ENCODE measurements around the gene C22orf39.

C22orf39 gene

GRCh38 chr22:19480789-19481188 lies 33.3 kb upstream of the C22orf39 start:
- no peak for DNase-seq (ENCODE audit: low read depth, low spot score)

GRCh38 chr22:19480173-19480568 lies 32.7 kb upstream of the C22orf39 start:
- peaks cover 40% of the 10 kb centered on the region for H3K36me3 ChIP-seq (ENCODE audit: insufficient read depth, insufficient read length, low read length)
- no peaks in the 10 kb centered on the region for H3K4me1 ChIP-seq (ENCODE audit: insufficient read depth, insufficient read length)
- DNase-seq (ENCODE audit: low read depth, low spot score) = no peak
- peak overlapping the region; percentile 80 for H3K4me3 ChIP-seq (ENCODE audit: insufficient read length, low read depth)
- TF ChIP-seq SUZ12 (IDR thresholded peaks at IDR 0.05; ENCODE audit: extremely low read depth, insufficient read depth, insufficient read length) = no peak
- TF ChIP-seq YY1 (IDR thresholded peaks at IDR 0.05; ENCODE audit: insufficient read depth, insufficient read length) = no peak
- TF ChIP-seq ZNF274 (IDR thresholded peaks at IDR 0.05; ENCODE audit: low read depth, low read length) = no peak
- no peaks in the 10 kb centered on the region for H3K9me3 ChIP-seq (ENCODE audit: insufficient read depth, low read length)
- H3K27me3 ChIP-seq (ENCODE audit: insufficient read depth, insufficient read length) = no peaks in the 10 kb centered on the region
- peak overlapping the region; percentile 88 for H3K9ac ChIP-seq (ENCODE audit: insufficient read length, low read depth)

More at GRCh38 chr22:19480789-19481188, 33.3 kb upstream of the C22orf39 start:
- H3K27me3 ChIP-seq (ENCODE audit: insufficient read depth, insufficient read length) = no peaks in the 10 kb centered on the region
- TF ChIP-seq YY1 (IDR thresholded peaks at IDR 0.05; ENCODE audit: insufficient read depth, insufficient read length) (no peak), ZNF274 (IDR thresholded peaks at IDR 0.05; ENCODE audit: low read depth, low read length) (no peak), SUZ12 (IDR thresholded peaks at IDR 0.05; ENCODE audit: extremely low read depth, insufficient read depth, insufficient read length) (no peak)
- H3K36me3 ChIP-seq (ENCODE audit: insufficient read depth, insufficient read length, low read length) = peaks cover 40% of the 10 kb centered on the region
- no peaks in the 10 kb centered on the region for H3K4me1 ChIP-seq (ENCODE audit: insufficient read depth, insufficient read length)
- peak overlapping the region; percentile 80 for H3K4me3 ChIP-seq (ENCODE audit: insufficient read length, low read depth)
- no peak overlapping the region for H3K9ac ChIP-seq (ENCODE audit: insufficient read length, low read depth)
- H3K9me3 ChIP-seq (ENCODE audit: insufficient read depth, low read length) = no peaks in the 10 kb centered on the region

- Histone ChIP-seq H3K9ac (ENCODE audit: insufficient read length, low read depth) (peak within 1 kb of the TSS; percentile 98), H3K4me1 (ENCODE audit: insufficient read depth, insufficient read length) (no peaks in the 10 kb centered on the region), H3K9me3 (ENCODE audit: insufficient read depth, low read length) (no peaks in the 10 kb centered on the region), H3K4me3 (ENCODE audit: insufficient read length, low read depth) (peak within 1 kb of the TSS; percentile 95), H3K36me3 (ENCODE audit: insufficient read depth, insufficient read length, low read length) (peaks cover 40% of the 10 kb centered on the region), H3K27me3 (ENCODE audit: insufficient read depth, insufficient read length) (no peaks in the 10 kb centered on the region)
- peak; percentile 91 for DNase-seq (ENCODE audit: low read depth, low spot score)
- TF ChIP-seq YY1 (IDR thresholded peaks at IDR 0.05; ENCODE audit: insufficient read depth, insufficient read length) (peak; percentile 98), SUZ12 (IDR thresholded peaks at IDR 0.05; ENCODE audit: extremely low read depth, insufficient read depth, insufficient read length) (no peak)
These were observed 32.1 kb upstream of the C22orf39 start, which contains the start of gene CDC45 for GRCh38 chr22:19479355-19480172. CDC45 (plus strand) TSS chr22:19479920; CDS start chr22:19479969, 49 bp downstream.

- TF ChIP-seq ZNF274 (IDR thresholded peaks at IDR 0.05; ENCODE audit: low read depth, low read length) (no peak), SUZ12 (IDR thresholded peaks at IDR 0.05; ENCODE audit: extremely low read depth, insufficient read depth, insufficient read length) (no peak), YY1 (IDR thresholded peaks at IDR 0.05; ENCODE audit: insufficient read depth, insufficient read length) (no peak)
These were observed 31.4 kb upstream of the C22orf39 start, which contains the start of gene UFD1 for GRCh38 chr22:19478901-19479354. UFD1 (minus strand) TSS chr22:19479193; CDS start chr22:19479085, 108 bp downstream.

GRCh38 chr22:19478045-19478900 lies 30.8 kb upstream of the C22orf39 start:
- Histone ChIP-seq H3K9ac (ENCODE audit: insufficient read length, low read depth) (peak overlapping the region; percentile 98), H3K9me3 (ENCODE audit: insufficient read depth, low read length) (no peaks in the 10 kb centered on the region), H3K4me1 (ENCODE audit: insufficient read depth, insufficient read length) (no peaks in the 10 kb centered on the region), H3K36me3 (ENCODE audit: insufficient read depth, insufficient read length, low read length) (peaks cover 38% of the 10 kb centered on the region), H3K27me3 (ENCODE audit: insufficient read depth, insufficient read length) (no peaks in the 10 kb centered on the region), H3K4me3 (ENCODE audit: insufficient read length, low read depth) (peak overlapping the region; percentile 95)
- TF ChIP-seq SUZ12 (IDR thresholded peaks at IDR 0.05; ENCODE audit: extremely low read depth, insufficient read depth, insufficient read length) (no peak), YY1 (IDR thresholded peaks at IDR 0.05; ENCODE audit: insufficient read depth, insufficient read length) (no peak), ZNF274 (IDR thresholded peaks at IDR 0.05; ENCODE audit: low read depth, low read length) (no peak)
- DNase-seq (ENCODE audit: low read depth, low spot score) = no peak

More at GRCh38 chr22:19478901-19479354, 31.4 kb upstream of the C22orf39 start, which contains the start of gene UFD1:
- H3K9me3 ChIP-seq (ENCODE audit: insufficient read depth, low read length) = no peaks in the 10 kb centered on the region
- DNase-seq (ENCODE audit: low read depth, low spot score) = peak; percentile 42
- H3K4me1 ChIP-seq (ENCODE audit: insufficient read depth, insufficient read length) = no peaks in the 10 kb centered on the region
- H3K4me3 ChIP-seq (ENCODE audit: insufficient read length, low read depth) = peak within 1 kb of the TSS; percentile 95
- peaks cover 38% of the 10 kb centered on the region for H3K36me3 ChIP-seq (ENCODE audit: insufficient read depth, insufficient read length, low read length)
- H3K27me3 ChIP-seq (ENCODE audit: insufficient read depth, insufficient read length) = no peaks in the 10 kb centered on the region
- H3K9ac ChIP-seq (ENCODE audit: insufficient read length, low read depth) = peak within 1 kb of the TSS; percentile 98

- Histone ChIP-seq H3K4me1 (ENCODE audit: insufficient read depth, insufficient read length) (no peaks in the 10 kb centered on the region), H3K9me3 (ENCODE audit: insufficient read depth, low read length) (no peaks in the 10 kb centered on the region), H3K27me3 (ENCODE audit: insufficient read depth, insufficient read length) (no peaks in the 10 kb centered on the region), H3K9ac (ENCODE audit: insufficient read length, low read depth) (peak overlapping the region; percentile 98), H3K4me3 (ENCODE audit: insufficient read length, low read depth) (peak overlapping the region; percentile 95), H3K36me3 (ENCODE audit: insufficient read depth, insufficient read length, low read length) (peaks cover 42% of the 10 kb centered on the region)
- TF ChIP-seq YY1 (IDR thresholded peaks at IDR 0.05; ENCODE audit: insufficient read depth, insufficient read length) (no peak), SUZ12 (IDR thresholded peaks at IDR 0.05; ENCODE audit: extremely low read depth, insufficient read depth, insufficient read length) (no peak), ZNF274 (IDR thresholded peaks at IDR 0.05; ENCODE audit: low read depth, low read length) (no peak)
- DNase-seq (ENCODE audit: low read depth, low spot score) = no peak
These were observed 30.0 kb upstream of the C22orf39 start for GRCh38 chr22:19477321-19478044.

Data from NT2/D1 (cell line).